NCI-H510A treated with DMSO at 0.1 percent for 48 hours (cell line): ENCODE results near the gene C22orf39.
"Not testable (repeated sequence)": the region's sequence is repeated elsewhere in the genome, so short reads cannot be mapped to it uniquely, and the experiment has no call there.

Experiments used
- DNase-seq: peaks from one replicate; lab custom pipeline; 2025; lab: John Stamatoyannopoulos, UW

C22orf39 gene

DNA sequence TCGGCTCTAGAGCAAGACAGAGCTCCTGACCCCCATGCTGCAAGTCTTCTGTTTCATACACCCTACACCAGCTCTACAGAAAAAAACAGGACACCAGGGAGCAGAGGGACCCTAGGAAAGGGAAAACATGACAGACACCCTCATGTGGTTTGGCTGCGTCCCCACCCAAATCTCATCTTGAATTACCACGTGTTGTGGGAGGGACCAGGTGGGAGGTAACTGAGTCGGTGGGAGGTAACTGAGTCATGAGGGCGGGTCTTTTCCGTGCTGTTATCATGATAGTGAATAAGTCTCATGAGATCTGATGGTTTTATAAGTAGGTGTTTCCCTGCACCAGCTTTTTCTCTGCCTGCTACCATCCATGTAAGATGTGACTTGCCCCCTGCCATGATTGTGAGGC, 6.6 kb upstream of the C22orf39 start:
- DNase-seq, result no peak

DNA sequence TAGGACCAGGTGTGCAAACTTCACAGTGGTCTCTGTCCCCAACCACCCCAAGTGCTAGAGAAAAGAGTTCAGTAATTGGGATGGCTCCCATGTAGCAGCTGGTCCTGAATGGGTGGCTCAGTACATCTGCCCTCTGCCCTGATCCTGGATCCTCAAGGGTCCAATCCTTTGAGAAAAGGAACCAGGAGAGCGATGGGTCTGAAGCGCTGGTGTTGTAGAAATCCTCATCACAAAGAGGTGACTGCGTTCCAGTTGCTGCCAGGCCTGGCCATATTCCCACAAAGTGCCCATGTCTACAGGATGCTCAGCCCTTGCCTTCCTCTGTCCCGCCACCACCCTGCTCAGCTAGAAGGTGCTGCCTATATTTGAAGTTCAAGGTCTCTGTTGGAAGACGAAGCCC, 6.2 kb upstream of the C22orf39 start:
- DNase-seq, result no peak

DNA sequence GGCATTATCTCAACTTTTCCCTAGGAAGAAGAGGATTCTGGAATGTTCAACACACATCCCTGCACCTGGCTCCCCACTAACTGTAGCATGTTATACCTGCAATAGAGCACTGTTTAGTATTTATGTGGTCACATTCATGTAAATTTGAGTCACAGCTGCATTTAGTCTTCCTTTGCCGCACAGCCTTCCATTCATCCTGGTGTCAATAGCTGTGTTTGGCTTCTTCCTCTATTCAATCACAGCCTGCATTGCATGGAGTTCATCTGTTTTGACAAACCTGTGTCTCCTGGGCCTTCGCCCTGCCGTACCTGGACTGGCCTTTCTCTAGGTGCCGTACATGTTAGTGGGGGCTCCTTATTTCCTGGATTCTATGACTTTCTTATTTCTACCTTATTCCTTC, 4.1 kb upstream of the C22orf39 start:
- no peak for DNase-seq

DNA sequence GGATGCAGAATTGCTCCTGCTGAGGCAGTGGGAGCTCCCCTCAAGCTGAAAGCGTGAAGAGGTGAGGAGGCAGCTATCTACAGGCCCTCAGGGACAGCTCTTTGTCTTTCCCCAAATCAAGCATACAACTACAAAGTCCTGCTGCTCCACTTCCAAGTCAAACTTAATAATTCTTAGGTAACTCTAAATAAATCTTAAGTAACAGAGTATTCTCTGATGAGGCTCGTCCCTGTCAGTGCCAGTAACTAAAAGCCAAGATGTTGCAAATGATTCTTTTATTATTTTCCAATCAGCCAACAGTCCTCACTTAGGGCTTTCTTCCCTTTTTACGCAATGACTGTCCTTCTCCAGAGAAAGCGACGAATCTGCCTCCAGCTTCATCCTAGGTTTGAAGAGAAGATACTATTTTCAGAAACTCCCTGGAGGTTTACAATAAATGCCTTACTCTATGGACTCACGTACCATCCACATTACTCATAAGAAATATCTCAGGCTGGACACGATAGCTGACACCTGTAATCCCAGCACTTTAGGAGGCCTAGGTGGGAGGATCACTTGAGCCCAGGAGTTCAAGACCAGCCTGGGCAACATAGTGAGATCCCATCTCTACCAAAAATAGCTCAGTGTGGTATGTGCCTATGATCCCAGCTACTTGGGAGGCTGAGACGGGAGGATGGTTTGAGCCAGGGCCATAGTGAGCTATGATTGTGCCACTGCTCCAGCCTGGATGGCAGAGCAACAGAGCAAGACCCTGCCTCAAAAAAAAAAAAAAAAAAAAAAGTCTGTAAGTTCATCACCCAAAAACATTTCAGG, 3.1 kb upstream of the C22orf39 start:
- DNase-seq, result no peak

DNA sequence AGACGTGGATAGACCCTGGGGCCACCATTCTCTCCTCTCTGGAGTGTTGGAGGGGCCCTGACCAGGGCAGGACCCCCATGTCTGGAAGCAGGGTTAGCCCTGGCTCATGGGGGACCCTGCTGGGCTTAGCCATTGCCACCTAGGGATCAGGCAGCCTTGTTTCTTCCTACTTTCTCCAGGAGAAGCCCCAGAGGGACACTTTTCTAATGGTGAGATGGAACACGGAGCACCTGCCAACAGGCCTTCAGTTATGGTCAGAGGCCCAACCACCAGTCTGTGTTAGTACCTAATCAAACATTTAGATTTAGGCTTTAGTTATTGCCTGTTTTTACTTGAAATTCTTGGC, 1.9 kb upstream of the C22orf39 start:
- no peak for DNase-seq

DNA sequence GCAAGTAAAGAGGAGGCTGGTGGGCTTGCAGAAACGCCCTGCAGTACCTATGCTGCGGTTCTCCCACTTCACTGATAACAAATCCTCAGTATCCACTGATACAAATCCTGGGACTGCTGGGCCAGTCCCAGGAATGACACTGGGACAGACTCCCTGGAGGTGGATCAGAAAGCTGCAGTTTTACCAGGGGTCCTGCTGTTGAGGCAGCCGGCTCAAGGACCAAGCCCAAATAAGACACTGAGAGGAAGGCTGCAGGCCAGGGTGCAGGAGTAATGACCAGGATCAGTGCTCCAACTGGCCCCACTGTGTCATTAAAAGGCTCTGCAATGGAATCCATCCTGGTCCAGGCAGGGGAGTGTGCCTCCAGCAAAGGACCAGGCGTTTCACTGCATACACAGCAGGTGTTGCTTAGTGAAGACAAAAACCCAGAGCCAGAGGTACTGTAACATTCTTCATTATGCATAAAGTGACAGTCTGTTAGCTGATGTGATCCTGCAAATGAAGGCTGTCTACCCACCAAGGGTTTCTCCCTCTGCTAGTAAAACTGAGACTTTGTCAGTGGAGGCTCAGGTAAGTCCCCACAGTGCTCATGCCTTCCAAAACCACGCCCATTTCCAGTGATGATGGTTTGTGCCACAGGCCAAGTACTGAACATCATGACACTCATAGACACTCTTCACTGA, 1.4 kb upstream of the C22orf39 start:
- DNase-seq, result no peak

DNA sequence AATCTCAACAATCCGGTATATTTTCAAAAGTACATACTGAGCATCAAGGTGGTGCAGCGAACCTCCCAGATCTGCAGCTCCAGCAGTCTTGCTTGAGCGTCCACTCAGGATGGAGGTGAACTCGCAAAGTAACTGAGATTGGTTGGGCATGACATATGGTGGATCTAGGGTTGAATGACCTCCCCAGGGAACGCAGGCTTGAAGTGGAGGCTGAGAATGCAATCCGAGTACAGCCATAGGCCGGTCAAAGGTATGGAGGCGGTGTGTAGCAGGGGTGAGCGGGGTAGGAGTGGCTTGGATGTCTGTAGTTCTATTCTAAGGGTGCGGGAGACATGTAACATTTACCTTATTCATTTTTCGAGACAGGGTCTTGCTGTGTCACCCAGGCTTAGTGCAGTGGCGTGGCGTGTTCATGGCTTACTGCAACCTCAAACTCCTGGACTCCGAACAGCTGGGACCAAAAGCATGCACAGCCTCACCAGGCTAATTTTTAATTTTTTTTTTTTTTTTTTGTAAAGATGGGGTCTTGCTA, 631 bp upstream of the C22orf39 start:
- DNase-seq, result peak; percentile 76

DNA sequence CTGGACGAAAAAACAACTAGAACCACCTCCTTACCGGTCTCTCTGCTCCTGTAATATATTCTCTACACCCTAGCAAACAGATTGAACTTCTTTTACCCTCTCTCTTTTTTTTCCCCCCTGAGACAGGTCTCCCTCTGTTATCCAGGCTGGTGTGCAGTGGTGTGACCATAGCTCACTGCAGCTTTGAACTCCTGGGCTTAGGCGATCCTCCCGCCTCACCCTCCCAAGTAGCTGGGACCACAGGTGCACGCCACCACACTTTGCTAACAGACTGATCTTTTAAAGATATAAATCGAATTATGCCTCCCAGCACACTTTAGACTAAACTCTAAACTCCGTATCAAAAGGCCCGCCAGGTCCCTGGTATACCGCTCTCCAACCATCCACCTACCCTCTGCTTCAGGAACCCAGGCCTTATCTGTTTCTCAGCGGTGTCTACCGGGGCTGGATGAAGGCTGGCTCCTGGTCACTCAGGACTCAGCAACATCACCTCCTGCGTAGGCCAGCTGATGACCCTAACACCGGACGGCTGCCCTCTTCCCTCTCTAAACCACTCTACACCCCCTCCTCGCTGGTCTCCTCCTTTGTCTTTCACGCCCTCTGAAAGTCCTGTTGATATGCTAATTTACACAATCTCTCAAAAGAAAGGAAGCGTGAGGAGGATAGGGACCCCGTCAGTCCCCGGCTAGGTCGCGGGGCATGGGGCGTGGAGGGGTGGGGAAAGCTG, 745 bp downstream of the C22orf39 start:
- no peak for DNase-seq

DNA sequence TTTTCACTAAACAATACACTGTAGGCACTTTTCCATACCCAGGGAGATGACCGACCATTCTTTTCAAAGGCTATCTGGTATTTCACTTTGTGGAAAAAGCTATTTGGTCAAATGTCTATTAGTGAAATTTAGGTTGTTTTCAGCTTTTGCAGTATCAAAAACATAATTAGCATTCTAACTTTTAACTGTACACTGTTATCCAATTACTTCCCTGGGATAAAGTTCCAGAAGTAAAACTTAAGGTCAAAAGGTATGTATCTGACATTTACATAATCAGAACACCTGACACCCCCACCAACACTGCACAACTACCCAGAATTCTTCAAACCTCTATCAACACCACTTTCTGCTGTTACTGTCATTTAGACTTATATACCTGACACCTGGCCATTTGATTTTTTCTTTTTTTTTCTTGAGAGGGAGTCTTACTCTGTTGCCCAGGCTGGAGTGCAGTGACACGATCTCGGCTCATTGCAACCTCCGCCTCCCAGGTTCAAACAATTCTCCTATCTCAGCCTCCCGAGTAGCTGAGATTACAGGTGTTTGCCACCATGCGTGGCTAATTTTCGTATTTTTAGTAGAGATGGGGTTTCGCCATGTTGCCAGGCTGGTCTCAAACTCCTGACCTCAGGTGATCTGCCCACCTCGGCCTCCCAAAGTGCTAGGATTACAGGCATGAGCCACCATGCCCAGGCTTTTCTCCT, 2.1 kb downstream of the C22orf39 start:
- DNase-seq, result not testable (repeated sequence)

DNA sequence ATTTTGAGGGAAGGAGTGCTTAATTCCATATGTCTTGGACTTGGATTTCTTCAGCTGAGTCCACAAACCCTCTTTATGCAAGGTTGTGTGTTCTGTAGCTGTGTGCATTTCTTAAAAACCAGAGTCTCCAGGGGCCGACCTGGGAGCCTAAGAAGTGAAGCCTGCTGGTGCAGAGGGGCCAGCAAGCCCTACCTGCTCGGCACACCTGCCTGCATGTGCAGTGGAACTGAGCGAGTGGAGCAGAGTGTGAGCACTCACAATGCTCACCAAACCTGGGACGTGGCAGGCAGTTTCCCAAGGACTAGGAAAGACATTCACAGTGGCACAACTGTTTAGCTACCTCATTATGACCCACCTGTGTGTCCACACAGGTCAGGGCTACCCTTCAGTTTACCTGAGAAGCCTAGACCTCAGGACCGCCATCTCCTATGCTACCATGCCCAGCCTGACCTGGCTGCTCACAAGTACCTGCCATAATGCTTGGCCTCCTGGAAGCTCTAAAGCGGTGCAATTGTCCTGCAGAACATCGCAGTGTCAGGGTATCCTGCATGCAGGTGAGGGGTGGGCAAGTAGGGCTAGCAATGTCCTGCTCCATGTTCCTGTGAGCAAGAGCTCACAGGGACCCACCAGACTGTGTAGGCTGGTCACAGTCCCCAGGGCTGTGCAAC, 3.8 kb downstream of the C22orf39 start:
- no peak for DNase-seq

DNA sequence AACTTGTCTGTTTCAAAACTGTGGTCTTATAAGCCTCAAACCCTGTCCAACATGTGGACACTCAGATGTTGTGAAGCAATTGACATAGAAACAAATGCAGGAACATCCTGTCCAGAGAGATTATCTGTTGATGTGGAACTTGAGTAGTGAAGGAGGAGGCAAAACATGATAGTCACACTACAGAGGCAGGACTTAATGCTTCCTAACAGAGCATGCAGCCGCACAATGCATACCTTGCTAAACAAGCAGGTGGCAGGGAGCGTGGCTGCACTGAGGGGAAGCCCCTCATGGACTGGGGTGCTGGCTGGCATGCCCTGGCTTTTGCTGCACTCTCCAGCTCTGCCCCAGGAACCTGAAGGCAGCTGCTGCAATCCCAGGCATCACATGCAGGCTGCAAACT, 5.3 kb downstream of the C22orf39 start:
- no peak for DNase-seq

DNA sequence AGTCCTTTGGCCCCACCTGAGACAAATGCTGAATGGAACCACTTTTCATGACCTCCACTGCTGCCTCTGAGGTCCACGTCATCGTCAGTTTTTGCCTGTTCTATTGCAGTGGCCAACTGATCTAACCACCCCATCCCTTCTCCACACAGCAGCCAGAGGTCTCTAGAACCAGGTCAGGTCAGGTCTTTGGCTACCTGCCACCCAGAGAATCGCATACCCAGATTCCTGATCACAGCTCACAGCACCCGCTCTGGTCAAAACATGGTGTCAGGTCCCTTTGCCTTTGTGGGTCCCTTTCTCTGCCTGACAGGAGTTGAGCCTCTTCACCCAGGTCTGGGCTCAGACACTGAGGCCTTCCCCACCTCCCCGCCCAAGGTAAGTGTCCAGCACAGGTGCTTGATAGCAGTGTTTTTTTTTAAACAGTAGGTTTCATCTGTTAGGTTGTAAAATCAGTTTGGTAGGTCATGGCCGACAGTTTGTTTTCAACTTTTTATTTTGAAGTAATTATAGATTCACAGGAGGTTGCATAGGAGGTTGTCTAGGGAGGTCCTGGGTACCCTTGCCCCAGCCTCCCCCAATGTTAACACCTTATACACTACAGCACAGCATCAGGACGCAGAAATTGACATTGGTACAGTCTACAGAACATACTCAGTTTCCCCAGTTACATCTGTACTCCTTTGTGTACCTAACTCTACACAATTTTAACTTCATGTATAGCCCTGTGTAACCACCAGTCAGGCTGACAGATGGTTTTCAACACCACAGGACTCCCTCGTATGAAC, 6.9 kb downstream of the C22orf39 start:
- DNase-seq, result no peak

DNA sequence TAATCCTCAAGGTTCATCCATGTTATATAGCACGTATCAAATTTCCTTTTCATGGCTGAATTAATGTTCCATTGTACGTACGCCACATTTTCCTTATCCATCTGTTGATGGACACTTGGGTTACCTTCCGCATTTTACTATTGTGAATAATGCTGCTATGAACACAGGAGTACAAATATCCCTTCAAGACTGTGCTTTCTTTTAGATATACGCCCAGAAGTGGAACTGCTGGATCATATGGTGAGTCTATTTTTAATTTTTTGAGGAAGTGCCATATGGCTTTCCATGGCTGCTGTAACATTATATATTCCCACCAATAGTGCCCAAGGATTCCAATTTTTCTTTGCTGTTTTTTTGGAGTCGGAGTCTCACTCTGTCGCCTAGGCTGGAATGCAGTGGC, 9.2 kb downstream of the C22orf39 start:
- peak; percentile 17 for DNase-seq

DNA sequence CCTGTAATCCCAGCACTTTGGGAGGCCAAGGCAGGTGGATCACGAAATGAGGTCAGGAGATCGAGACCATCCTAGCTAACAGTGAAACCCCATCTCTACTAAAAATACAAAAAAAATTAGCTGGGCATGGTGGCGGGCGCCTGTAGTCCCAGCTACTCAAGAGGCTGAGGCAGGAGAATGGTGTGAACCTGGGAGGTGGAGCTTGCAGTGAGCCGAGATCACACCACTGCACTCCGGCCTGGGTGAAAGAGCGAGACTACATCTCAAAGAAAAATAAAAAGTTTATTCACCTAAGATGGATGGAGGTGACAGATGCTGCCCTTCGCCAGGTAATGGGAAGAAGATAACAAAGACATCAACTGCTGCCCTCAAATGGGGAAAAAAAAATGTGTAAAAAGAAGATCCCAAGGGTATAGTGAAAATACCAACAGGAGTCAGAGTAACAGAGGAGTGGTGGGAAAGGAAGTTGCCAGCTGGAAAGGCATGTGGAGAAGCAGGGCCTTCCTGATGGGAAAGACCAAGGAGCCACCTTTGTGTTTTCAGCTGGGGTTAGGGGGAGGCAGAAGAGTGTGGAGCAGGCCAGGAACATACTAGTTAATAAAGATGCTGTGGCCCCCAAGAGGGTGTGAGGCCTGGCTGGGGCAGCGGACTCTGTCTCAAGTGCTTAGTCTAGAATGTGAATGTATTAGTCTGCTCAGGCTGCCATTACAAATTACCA, 10.9 kb downstream of the C22orf39 start:
- not testable (repeated sequence) for DNase-seq

DNA sequence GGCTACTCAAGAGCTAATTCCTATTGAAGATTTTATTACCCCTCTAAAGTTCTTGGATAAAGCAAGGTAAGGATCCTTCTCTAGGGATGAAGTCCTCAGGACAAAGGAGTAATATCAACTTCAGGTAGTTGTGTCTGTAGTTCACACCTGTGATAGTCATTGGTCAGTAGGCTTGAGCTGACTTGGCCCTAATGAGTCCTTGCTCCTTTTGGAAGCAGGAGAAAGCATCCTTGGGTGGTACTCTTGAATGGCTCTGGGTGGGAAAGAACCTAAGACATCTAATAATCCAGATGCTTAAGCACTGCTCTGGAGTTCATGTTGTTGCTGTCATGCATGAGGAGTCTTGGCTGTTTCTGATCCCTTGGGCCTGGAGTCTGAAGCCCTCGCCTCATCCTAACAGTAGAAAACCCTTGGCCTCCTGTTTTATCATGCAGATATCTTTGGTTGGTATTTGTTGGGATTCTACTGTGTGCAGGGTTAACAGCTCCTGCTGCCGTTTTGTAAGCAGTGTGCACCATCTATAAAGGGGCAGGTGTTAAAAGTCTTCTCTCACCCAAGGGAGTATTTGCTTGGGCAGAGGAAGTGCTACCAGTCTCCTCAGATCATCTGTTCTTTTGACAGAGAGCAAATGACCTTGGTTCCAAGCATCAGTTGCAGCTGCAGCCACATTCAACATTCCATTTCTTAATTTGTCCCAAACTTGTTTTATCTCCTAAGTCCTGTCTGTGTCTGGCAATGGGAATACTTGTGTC, 12.5 kb downstream of the C22orf39 start:
- DNase-seq, result no peak

DNA sequence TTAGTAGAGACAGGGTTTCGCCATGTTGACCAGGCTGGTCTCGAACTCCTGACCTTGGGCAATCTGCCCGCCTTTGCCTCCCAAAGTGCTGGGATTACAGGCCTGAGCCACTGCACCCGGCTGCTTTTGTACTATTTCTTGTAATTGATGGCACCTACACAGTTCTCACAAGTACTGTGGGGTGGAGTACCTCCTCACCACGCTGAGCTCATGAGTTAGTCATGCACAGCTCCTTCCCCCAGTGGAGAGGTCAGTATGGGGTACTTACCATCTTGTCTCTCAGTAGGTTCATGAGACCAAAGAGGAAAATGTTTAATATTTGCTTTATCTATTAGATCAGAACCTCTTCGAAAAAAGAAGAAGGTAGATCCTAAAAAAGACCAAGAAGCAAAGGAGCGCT, 13.1 kb downstream of the C22orf39 start:
- no peak for DNase-seq

DNA sequence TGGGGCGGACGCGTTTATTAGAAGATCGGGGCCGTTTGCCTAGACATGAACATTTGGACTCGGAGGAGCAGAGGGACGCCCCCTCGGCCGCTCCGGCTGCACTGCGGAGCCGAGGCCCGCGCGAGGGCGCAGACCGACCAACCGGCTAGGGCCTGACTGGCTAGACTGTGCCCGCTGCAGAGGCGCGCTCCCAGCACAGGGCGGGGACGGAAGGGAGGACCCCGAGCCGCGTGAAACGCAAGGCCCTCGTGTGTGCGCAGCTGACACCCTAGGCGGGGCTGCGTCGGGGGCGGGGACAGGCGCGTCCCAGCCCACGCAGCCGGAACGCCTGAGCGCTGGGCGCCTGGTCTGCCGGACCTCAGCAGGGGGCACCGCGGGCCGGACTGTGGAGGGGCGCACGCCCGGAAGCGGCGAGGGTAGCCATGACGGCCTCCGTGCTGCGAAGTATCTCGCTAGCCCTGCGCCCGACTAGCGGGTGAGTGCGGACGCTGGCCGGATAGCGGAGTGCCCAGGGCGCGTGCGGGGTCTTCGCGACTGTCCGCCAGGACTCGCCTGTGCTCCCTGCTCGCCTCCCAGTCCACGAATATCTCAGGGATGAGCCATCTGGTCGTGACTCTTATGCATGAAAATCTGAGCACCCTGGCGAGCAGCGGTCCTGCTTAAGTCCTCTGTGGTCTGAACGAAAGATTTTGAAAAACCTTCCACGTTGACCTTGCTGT, 15.2 kb downstream of the C22orf39 start, which contains the start of gene MRPL40:
Gene MRPL40 (plus strand): TSS at position 413 of the 719 bp plus-strand sequence. CDS start 10 bp downstream, at position 423.
- peak; percentile 67 for DNase-seq

DNA sequence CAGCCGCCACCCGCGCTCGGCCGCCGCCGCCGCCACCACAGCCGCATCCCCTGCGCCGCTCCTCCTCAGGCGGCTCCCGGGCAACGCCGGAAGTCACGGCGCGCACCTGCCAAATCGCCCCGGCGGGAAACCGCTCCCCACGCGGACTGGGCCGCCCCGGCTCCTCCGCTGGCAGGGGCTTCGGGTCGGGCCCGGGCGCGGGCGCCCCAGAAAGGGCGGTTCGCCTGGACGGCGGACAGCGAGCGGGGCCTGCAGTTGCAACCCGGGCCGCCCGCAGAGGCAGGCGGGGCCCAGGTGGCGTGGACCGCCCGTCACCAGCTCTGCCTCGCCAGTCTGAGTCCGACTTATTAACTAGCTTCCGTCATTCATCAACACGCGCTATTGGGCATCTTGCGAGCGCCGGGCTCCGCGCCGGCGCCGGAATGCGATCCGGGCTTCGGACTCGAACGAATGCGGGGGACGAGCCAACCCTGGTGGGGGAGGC, 15.8 kb downstream of the C22orf39 start, which contains the start of gene HIRA:
Gene HIRA (minus strand): TSS at position 85 of the 484 bp plus-strand sequence. CDS start 257 bp downstream, outside the sequence.
- DNase-seq, result peak; percentile 12
